ENCODE results near the gene ZNF266.

DNA sequence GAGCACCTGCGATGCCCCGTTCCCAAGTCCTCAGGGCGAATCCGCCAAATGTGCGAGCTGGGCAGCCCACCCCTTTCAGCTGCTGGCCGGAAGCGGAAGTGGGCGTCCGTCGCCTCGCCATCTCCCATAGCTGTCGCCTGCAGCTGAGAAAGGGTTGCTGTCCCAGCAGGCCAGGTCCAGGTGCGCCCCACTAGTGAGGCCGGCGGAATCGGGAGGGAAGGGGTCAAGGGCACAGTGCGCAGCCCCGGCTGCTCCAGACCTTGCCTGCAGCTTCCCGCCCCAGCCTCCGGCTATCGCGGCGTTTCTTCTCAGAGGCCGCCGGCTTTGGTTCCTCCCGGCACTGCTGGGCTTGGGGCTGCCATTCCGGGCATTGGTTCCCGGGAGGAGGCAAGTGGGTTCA, 72.5 kb downstream of the ZNF266 start, which contains the start of gene ZNF177:
- no peak for TF ChIP-seq POLR2A (IDR thresholded peaks at IDR 0.05; ENCODE audit: low read length)
- no peak for TF ChIP-seq GATA1 (IDR thresholded peaks at IDR 0.05; ENCODE audit: low read depth, low read length)
